ENCODE measurements around the gene PTPRN. TPM values are rescaled to one million over a fixed set of nuclear protein-coding genes. Genes with fewer than 3 reads are reported as not detected.

Gene PTPRN
- under 1 TPM in 3 of 9 donors, not detected in 6; 0.19 to 0.93 (median 0.59) TPM for total RNA-seq
- under 1 TPM in 1 of 2 donors, not detected in 1; 0.12 TPM for polyA plus RNA-seq
- long read RNA-seq, donor 1 = 0 reads
- long read RNA-seq, donor 2 = 0 reads
- long read RNA-seq, donor 3, partial matches to known transcripts = 3 of 3 reads
- long read RNA-seq, donor 3, other reads (novel, unspliced or antisense) = 0 of 3 reads

- Histone ChIP-seq H3K27ac (no peak within 1 kb of the TSS), H3K4me3 (no peak within 1 kb of the TSS), H3K4me1 (peaks cover 0 to 14% (median 0%) of the 10 kb centered on the region in 12 donors), H3K36me3 (no peaks in the 10 kb centered on the region), H3K9me3 (no peaks in the 10 kb centered on the region), H3K27me3 (peaks cover 11 to 67% (median 27%) of the 10 kb centered on the region in 9 donors)
- ATAC-seq = no peak
- intact Hi-C loops (cut with DNase I) = loop anchor here in 1 of 10 donors (10.0 kb wide), 1 partner anchor 254 kb away; no protein-coding TSS in a partner anchor
- 2 to 3% (median 2%) methylated on average over 6 to 37 of the region's 37 CpGs for WGBS, 4 donors
- TF ChIP-seq POLR2A (IDR thresholded peaks at IDR 0.05) (no peak), CTCF (IDR thresholded peaks at IDR 0.05) (no peak)
- DNase-seq = no peak
Measured at GRCh38 chr2:219309278-219309677, at the start of gene PTPRN. TSS of gene PTPRN (minus strand) at chr2:219309401. CDS start at chr2:219309332, 69 bp downstream.

- Histone ChIP-seq H3K27ac (no peak overlapping the region), H3K36me3 (no peaks in the 10 kb centered on the region), H3K4me1 (peaks cover 0 to 28% (median 11%) of the 10 kb centered on the region in 12 donors), H3K4me3 (peak overlapping the region in 8 of 12 donors; percentile 20 to 43 (median 31)), H3K9me3 (no peaks in the 10 kb centered on the region), H3K27me3 (peaks cover 14 to 51% (median 38%) of the 10 kb centered on the region in 9 donors)
- ATAC-seq (peak in 1 of 4 donors; percentile 16), DNase-seq (peak in 1 of 5 donors; percentile 60)
- TF ChIP-seq POLR2A (IDR thresholded peaks at IDR 0.05) (no peak), CTCF (IDR thresholded peaks at IDR 0.05) (no peak)
- WGBS, 4 donors = 3 to 6% (median 4%) methylated on average over 39 to 66 of the region's 66 CpGs
- intact Hi-C loops (cut with DNase I) = no loop called here
Measured at GRCh38 chr2:219358170-219359075, 49.2 kb upstream of the PTPRN start.

GRCh38 chr2:219356834-219357233 lies 47.6 kb upstream of the PTPRN start:
- TF ChIP-seq CTCF (IDR thresholded peaks at IDR 0.05) (no peak), POLR2A (IDR thresholded peaks at IDR 0.05) (no peak)
- no peaks in the 10 kb centered on the region for H3K9me3 ChIP-seq
- no peak overlapping the region for H3K4me3 ChIP-seq
- peaks cover 0 to 18% (median 9%) of the 10 kb centered on the region in 12 donors for H3K4me1 ChIP-seq
- 63 to 76% (median 67%) methylated on average over 1 of the region's 1 CpG for WGBS, 4 donors
- peaks cover 14 to 54% (median 38%) of the 10 kb centered on the region in 9 donors for H3K27me3 ChIP-seq
- DNase-seq (no peak), ATAC-seq (peak in 1 of 4 donors; percentile 45)
- no peak overlapping the region for H3K27ac ChIP-seq
- H3K36me3 ChIP-seq = no peaks in the 10 kb centered on the region
- intact Hi-C loops (cut with DNase I) = no loop called here

- WGBS, 4 donors = 69 to 76% (median 73%) methylated on average over 4 of the region's 4 CpGs
- peaks cover 14 to 59% (median 37%) of the 10 kb centered on the region in 9 donors for H3K27me3 ChIP-seq
Measured at GRCh38 chr2:219354582-219354981, 45.4 kb upstream of the PTPRN start.

More at GRCh38 chr2:219354582-219354981, 45.4 kb upstream of the PTPRN start:
- Histone ChIP-seq H3K4me1 (peaks cover 0 to 18% (median 9%) of the 10 kb centered on the region in 12 donors), H3K36me3 (no peaks in the 10 kb centered on the region), H3K4me3 (no peak overlapping the region), H3K9me3 (no peaks in the 10 kb centered on the region), H3K27ac (no peak overlapping the region)
- DNase-seq (no peak), ATAC-seq (no peak)
- intact Hi-C loops (cut with DNase I) = no loop called here
- TF ChIP-seq POLR2A (IDR thresholded peaks at IDR 0.05) = no peak
- no peak for TF ChIP-seq CTCF (IDR thresholded peaks at IDR 0.05)
